Erythroblast (primary cell): Measurements from ENCODE around the gene DHRS13.
"Not testable (repeated sequence)": the region's sequence is repeated elsewhere in the genome, so short reads cannot be mapped to it uniquely, and the experiment has no call there.

Experiments
- DNase-seq, 2 experiments: peaks; one replicate each; lab custom pipeline; 2025; lab: John Stamatoyannopoulos, UW
- GATA1 ChIP-seq: IDR thresholded peaks from 2 replicates; pipeline ENCODE4 v1.6.1; 2011; ENCODE audit warnings: low read depth, mild to moderate bottlenecking, control low read depth, low read length, moderate library complexity
- POLR2A ChIP-seq: IDR thresholded peaks from 2 replicates; pipeline ENCODE4 v1.6.1; 2011; ENCODE audit warnings: mild to moderate bottlenecking, low read length

DHRS13 gene

DNA sequence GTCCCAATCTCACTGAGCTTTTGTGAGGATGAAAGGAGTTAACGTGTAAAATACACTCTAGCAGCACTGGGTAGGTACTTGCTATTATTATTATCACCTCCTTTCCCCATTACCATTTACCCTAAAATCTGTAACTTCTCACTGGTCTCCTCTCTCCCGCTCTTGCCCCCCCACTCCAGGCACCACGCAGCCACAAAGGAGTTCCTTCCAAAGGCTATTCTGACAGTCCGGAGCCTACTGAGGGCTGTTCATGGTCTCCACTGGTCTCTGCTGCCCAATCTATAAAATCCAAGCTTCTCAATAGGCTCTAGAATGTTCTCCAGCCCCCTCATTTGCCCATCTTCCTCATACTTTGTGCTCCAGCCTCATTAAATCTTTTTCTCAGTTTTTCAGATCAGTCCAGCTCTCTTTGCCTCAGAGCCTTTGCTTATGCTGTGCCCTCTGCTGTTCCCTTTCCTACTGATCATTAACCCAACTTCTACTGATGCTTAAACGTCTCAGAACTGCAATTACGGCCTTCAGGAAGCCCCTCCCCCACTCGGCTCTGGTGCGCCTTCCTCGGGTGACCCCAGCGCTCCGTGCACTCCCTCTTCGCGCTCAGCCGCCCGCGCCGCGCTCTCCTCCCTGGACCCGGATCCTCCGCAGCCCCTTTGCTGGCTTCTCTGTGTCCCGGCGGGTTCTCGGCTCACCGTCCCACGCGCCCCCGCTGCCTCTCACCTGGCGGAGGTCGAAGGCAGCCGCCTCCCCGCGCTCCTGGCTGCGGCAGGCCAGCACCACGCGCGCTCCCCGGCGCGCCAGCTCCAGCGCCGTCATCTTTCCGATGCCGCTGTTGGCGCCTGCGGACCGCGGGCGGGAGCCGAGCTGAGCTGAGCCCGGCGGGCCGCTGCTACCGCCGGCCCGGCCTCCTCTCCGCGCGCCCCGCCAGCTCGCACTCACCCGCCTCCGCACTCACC is 737 bp downstream of the DHRS13 start:
- TF ChIP-seq GATA1 (no peak), POLR2A (no peak)
- peak; percentile 68 to 75 for DNase-seq

- no peak for TF ChIP-seq GATA1
- no peak for TF ChIP-seq POLR2A
- DNase-seq, result peak in 1 of 2 experiments; percentile 51
Observed at GRCh38 chr17:28900986-28901726, 1.7 kb downstream of the DHRS13 start.

GRCh38 chr17:28899212-28899815 is 3.6 kb downstream of the DHRS13 start:
- DNase-seq, result peak; percentile 45 to 63
- TF ChIP-seq GATA1, result no peak
- TF ChIP-seq POLR2A, result no peak

DNA sequence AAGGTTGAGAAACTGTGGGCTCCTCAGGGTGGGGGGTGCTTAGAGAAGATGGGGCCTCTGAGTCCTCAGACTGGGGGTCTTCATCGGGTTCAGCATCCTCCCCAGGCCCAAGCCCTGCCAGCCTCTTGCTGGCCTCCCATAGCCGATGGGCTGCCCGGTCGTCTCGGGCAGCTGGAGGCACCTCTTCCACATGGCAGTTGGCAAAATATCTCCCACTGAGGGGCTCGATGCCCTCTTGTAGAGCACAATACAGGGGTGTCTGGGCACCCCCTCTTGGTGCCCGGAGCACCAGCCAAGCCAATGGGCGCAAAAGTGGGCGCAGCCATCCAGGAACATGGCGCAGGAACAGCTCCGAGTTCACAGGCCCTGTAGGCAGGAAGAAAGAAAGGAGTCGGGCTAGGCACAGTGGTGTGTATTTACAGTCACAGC is 4.3 kb downstream of the DHRS13 start:
- DNase-seq, result no peak
- no peak for TF ChIP-seq POLR2A
- no peak for TF ChIP-seq GATA1

DNA sequence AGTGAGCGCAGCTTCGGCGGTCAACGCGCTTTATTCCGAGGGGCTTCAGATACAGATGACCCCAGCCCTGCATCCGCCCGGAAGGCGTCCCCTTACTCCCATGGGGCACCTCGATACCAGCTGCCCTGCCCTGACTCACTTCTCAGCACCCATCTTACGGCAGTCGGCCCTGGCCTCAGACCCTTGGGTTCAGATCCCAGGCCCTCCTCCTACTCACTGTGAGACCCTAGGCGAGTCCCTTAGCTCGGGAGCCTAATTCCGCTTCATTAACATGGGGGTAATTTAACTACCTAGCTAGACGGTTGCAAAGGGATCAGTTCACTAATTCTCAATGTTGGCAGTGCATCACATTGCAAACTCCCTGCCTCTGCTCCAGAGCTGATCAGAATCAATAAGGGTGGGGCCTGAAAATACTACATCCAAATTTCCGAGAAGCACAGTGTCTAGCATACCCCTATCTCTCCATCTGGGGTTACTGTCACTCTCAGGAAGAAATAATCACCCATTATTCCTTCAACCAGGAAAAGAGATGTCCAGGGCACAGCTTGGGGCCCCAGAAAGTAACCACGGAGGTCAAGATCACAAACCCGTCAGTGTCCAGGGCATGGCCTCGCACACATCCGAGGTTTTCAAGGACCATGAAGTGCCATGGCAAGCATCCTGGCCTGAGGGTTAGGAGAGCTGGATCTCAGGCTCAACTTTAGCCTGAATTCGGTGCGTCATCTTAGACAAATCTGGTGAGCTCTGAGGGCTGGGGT is 4.9 kb downstream of the DHRS13 start:
- DNase-seq, result peak; percentile 54 to 69
- TF ChIP-seq POLR2A (peak; percentile 71), GATA1 (no peak)

GRCh38 chr17:28896884-28897768 is 5.8 kb downstream of the DHRS13 start, which contains the start of gene FLOT2:
FLOT2 (minus strand) TSS chr17:28897733; CDS start chr17:28897574, 159 bp downstream.
- DNase-seq, result peak; percentile 73 to 79

GRCh38 chr17:28896491-28896883 is 6.4 kb downstream of the DHRS13 start:
- no peak for DNase-seq
- TF ChIP-seq POLR2A, result no peak
- TF ChIP-seq GATA1, result no peak

More at GRCh38 chr17:28896884-28897768, 5.8 kb downstream of the DHRS13 start, which contains the start of gene FLOT2:
- TF ChIP-seq POLR2A (peak; percentile 73), GATA1 (no peak)

- TF ChIP-seq GATA1, result no peak
- no peak for TF ChIP-seq POLR2A
- no peak for DNase-seq
Observed at GRCh38 chr17:28895794-28896447, 7.0 kb downstream of the DHRS13 start.

GRCh38 chr17:28893248-28894183 is 9.4 kb downstream of the DHRS13 start:
- DNase-seq, result not testable (repeated sequence)

- TF ChIP-seq POLR2A (no peak), GATA1 (no peak)
- DNase-seq, result no peak
Observed at GRCh38 chr17:28892024-28892423, 10.9 kb downstream of the DHRS13 start.

- no peak for DNase-seq
- TF ChIP-seq GATA1, result no peak
- TF ChIP-seq POLR2A, result no peak
Observed at GRCh38 chr17:28891201-28891600, 11.7 kb downstream of the DHRS13 start.
